Mesenchymal stem cell (in vitro differentiated cells and primary cell): ENCODE measurements around the gene DYNLT1.
"Not testable (repeated sequence)": the region's sequence is repeated elsewhere in the genome, so short reads cannot be mapped to it uniquely, and the experiment has no call there.

Experiments used
- DNase-seq: peaks from one replicate; pipeline ENCODE4 v3.0.0-alpha.2; 2013
- H2AFZ ChIP-seq: one replicate; pipeline ENCODE4 v1.6.1; 2013; ENCODE audit warnings: low read depth, mild to moderate bottlenecking, control low read depth, inconsistent platforms, low read length, moderate library complexity
- H2AK5ac ChIP-seq: 2 replicates; pipeline ENCODE4 v1.6.1; 2013; ENCODE audit warnings: low read length, moderate library complexity, mild to moderate bottlenecking, inconsistent platforms; ENCODE audit not compliant: severe bottlenecking
- H2BK120ac ChIP-seq: one replicate; pipeline ENCODE4 v1.6.1; 2013; ENCODE audit warnings: low read depth, mild to moderate bottlenecking, inconsistent platforms, low read length, moderate library complexity
- H2BK12ac ChIP-seq, 2 experiments: one replicate each; pipeline ENCODE4 v1.6.1; 2013; ENCODE audit warnings: inconsistent platforms in 2 of 2, low read length in 2 of 2, mild to moderate bottlenecking in 2 of 2, moderate library complexity in 2 of 2, control low read depth in 1 of 2
- H2BK15ac ChIP-seq: one replicate; pipeline ENCODE4 v1.6.1; 2013; ENCODE audit warnings: mild to moderate bottlenecking, low read depth, inconsistent platforms; ENCODE audit not compliant: poor library complexity, severe bottlenecking
- H2BK5ac ChIP-seq: 2 replicates; pipeline ENCODE4 v1.6.1; 2013; ENCODE audit warnings: low read depth, mild to moderate bottlenecking, low read length, control low read depth, inconsistent platforms; ENCODE audit not compliant: poor library complexity, severe bottlenecking
- H3K14ac ChIP-seq, 2 experiments: one replicate each; pipeline ENCODE4 v1.6.1; 2013; ENCODE audit warnings: inconsistent platforms in 2 of 2, low read length in 2 of 2, control low read depth in 1 of 2, mild to moderate bottlenecking in 1 of 2, moderate library complexity in 1 of 2
- H3K18ac ChIP-seq, 2 experiments: one replicate each; pipeline ENCODE4 v1.6.1; 2013; ENCODE audit warnings: inconsistent platforms in 2 of 2, low read length in 2 of 2, control low read depth in 1 of 2, low read depth in 1 of 2, mild to moderate bottlenecking in 1 of 2
- H3K23ac ChIP-seq, 2 experiments: one replicate each; pipeline ENCODE4 v1.6.1; 2013; ENCODE audit warnings: inconsistent platforms in 2 of 2, low read length in 2 of 2, mild to moderate bottlenecking in 2 of 2, moderate library complexity in 2 of 2, control low read depth in 1 of 2
- H3K27ac ChIP-seq: 2 replicates; pipeline ENCODE4 v1.5.1; 2013; ENCODE audit warnings: mild to moderate bottlenecking, moderate library complexity, low read length, control low read depth, inconsistent platforms; ENCODE audit not compliant: poor library complexity, severe bottlenecking
- H3K27me3 ChIP-seq, 2 experiments: 2 replicates each; pipeline versions ENCODE4 v1.6.1 to v1.7.0; 2013; ENCODE audit warnings: low read length in 2 of 2, mild to moderate bottlenecking in 2 of 2, moderate library complexity in 2 of 2, control low read depth in 1 of 2, inconsistent platforms in 1 of 2; ENCODE audit not compliant: control insufficient read depth in 1 of 2, insufficient read depth in 1 of 2
- H3K36me3 ChIP-seq, 2 experiments: 2 replicates each; pipeline versions ENCODE4 v1.6.1 to v1.7.0; 2013; ENCODE audit warnings: low read length in 2 of 2, control low read depth in 1 of 2, inconsistent platforms in 1 of 2, low read depth in 1 of 2, mild to moderate bottlenecking in 1 of 2; ENCODE audit not compliant: insufficient read depth in 2 of 2, control insufficient read depth in 1 of 2
- H3K4ac ChIP-seq, 2 experiments: one replicate each; pipeline ENCODE4 v1.6.1; 2013; ENCODE audit warnings: inconsistent platforms in 2 of 2, low read length in 2 of 2, mild to moderate bottlenecking in 2 of 2, moderate library complexity in 2 of 2, control low read depth in 1 of 2, low read depth in 1 of 2
- H3K4me1 ChIP-seq: 2 replicates; pipeline ENCODE4 v1.6.1; 2013; ENCODE audit warnings: low read depth, low read length, control low read depth; ENCODE audit not compliant: control insufficient read depth, insufficient read depth
- H3K4me2 ChIP-seq: 2 replicates; pipeline ENCODE4 v1.6.1; 2013; ENCODE audit warnings: low read length, mild to moderate bottlenecking, inconsistent platforms; ENCODE audit not compliant: poor library complexity, severe bottlenecking
- H3K4me3 ChIP-seq, 2 experiments: 2 replicates each; pipeline versions ENCODE4 v1.5.1 to v1.7.0; 2013; ENCODE audit warnings: low read length in 2 of 2, mild to moderate bottlenecking in 2 of 2, control low read depth in 1 of 2, low read depth in 1 of 2; ENCODE audit not compliant: insufficient read depth in 1 of 2
- H3K79me1 ChIP-seq: replicated peaks from 2 replicates; pipeline ENCODE4 v1.6.1; 2013; ENCODE audit warnings: mild to moderate bottlenecking, control low read depth, low read length, inconsistent platforms; ENCODE audit not compliant: poor library complexity, severe bottlenecking
- H3K9ac ChIP-seq: 2 replicates; pipeline ENCODE4 v1.7.0; 2013; ENCODE audit warnings: mild to moderate bottlenecking, low read length, moderate library complexity
- H3K9me3 ChIP-seq: 2 replicates; pipeline ENCODE4 v1.7.0; 2013; ENCODE audit warnings: mild to moderate bottlenecking, low read length; ENCODE audit not compliant: control insufficient read depth
- H4K8ac ChIP-seq: one replicate; pipeline ENCODE4 v1.6.1; 2013; ENCODE audit warnings: inconsistent platforms, mild to moderate bottlenecking, low read length, moderate library complexity
- H4K91ac ChIP-seq: one replicate; pipeline ENCODE4 v1.6.1; 2013; ENCODE audit warnings: mild to moderate bottlenecking, low read length, inconsistent platforms
- WGBS: methylation state at CpG from one replicate; pipeline ENCODE4 v1.1.7; 2013; ENCODE audit warnings: mixed read lengths; 5-methylcytosine and 5-hydroxymethylcytosine counted together

DYNLT1 gene

GRCh38 chr6:158680015-158680414 lies 35.5 kb upstream of the DYNLT1 start:
- WGBS, result 100% methylated on average over 2 of the region's 2 CpGs
- Histone ChIP-seq H2BK12ac (no peak overlapping the region), H3K36me3 (no peaks in the 10 kb centered on the region)

GRCh38 chr6:158677906-158678578 lies 33.5 kb upstream of the DYNLT1 start:
- Histone ChIP-seq H3K4me1 (no peaks in the 10 kb centered on the region), H3K23ac (no peak overlapping the region), H2AFZ (no peak overlapping the region), H3K36me3 (no peaks in the 10 kb centered on the region), H4K91ac (no peak overlapping the region), H3K27me3 (no peaks in the 10 kb centered on the region), H3K4me3 (no peak overlapping the region), H3K4ac (no peak overlapping the region), H2BK120ac (no peak overlapping the region), H4K8ac (no peak overlapping the region), H3K9me3 (no peaks in the 10 kb centered on the region), H3K9ac (no peak overlapping the region), H2AK5ac (no peak overlapping the region), H3K4me2 (no peak overlapping the region), H3K14ac (no peak overlapping the region), H3K18ac (no peak overlapping the region), H3K79me1 (no peaks in the 10 kb centered on the region), H3K27ac (no peak overlapping the region), H2BK15ac (no peak overlapping the region), H2BK12ac (no peak overlapping the region), H2BK5ac (no peak overlapping the region)
- no peak for DNase-seq
- WGBS, result 87% methylated on average over 10 of the region's 11 CpGs

More at GRCh38 chr6:158680015-158680414, 35.5 kb upstream of the DYNLT1 start:
- Histone ChIP-seq H2BK120ac (no peak overlapping the region), H3K23ac (no peak overlapping the region), H3K27ac (no peak overlapping the region), H3K4me1 (no peaks in the 10 kb centered on the region), H2BK15ac (no peak overlapping the region), H2BK5ac (no peak overlapping the region), H3K27me3 (no peaks in the 10 kb centered on the region), H4K91ac (no peak overlapping the region), H3K18ac (no peak overlapping the region), H3K9ac (no peak overlapping the region), H4K8ac (no peak overlapping the region), H3K4me2 (no peak overlapping the region), H3K14ac (peak overlapping the region in 1 of 2 experiments; percentile 55), H3K9me3 (no peaks in the 10 kb centered on the region), H3K79me1 (no peaks in the 10 kb centered on the region), H2AK5ac (no peak overlapping the region), H3K4ac (no peak overlapping the region), H3K4me3 (no peak overlapping the region), H2AFZ (no peak overlapping the region)
- DNase-seq, result no peak

- H4K8ac ChIP-seq, H2BK5ac ChIP-seq, H3K18ac ChIP-seq, H2BK15ac ChIP-seq, H3K9me3 ChIP-seq, H3K4ac ChIP-seq, H2AK5ac ChIP-seq, H4K91ac ChIP-seq, H3K14ac ChIP-seq, H3K9ac ChIP-seq, H3K79me1 ChIP-seq, H2BK12ac ChIP-seq, DNase-seq, H3K36me3 ChIP-seq, H3K4me1 ChIP-seq, H3K23ac ChIP-seq, H2BK120ac ChIP-seq, H3K4me2 ChIP-seq, H3K27ac ChIP-seq, H3K4me3 ChIP-seq, H2AFZ ChIP-seq, H3K27me3 ChIP-seq: not testable (repeated sequence)
- 80% methylated on average over 1 of the region's 3 CpGs for WGBS
These were observed 32.6 kb upstream of the DYNLT1 start for GRCh38 chr6:158677094-158677493.

- H2AFZ ChIP-seq, result no peak overlapping the region
- H3K23ac ChIP-seq, result no peak overlapping the region
- H3K9ac ChIP-seq, result no peak overlapping the region
- no peak overlapping the region for H3K14ac ChIP-seq
- H3K4me1 ChIP-seq, result no peaks in the 10 kb centered on the region
- H3K18ac ChIP-seq, result no peak overlapping the region
- H3K9me3 ChIP-seq, result no peaks in the 10 kb centered on the region
- no peaks in the 10 kb centered on the region for H3K36me3 ChIP-seq
- H4K91ac ChIP-seq, result no peak overlapping the region
- H2BK5ac ChIP-seq, result no peak overlapping the region
- no peaks in the 10 kb centered on the region for H3K27me3 ChIP-seq
- H2BK15ac ChIP-seq, result no peak overlapping the region
- no peaks in the 10 kb centered on the region for H3K79me1 ChIP-seq
- no peak overlapping the region for H2BK12ac ChIP-seq
- H3K4me3 ChIP-seq, result no peak overlapping the region
- H2AK5ac ChIP-seq, result no peak overlapping the region
- WGBS, result 92% methylated on average over 14 of the region's 14 CpGs
- no peak overlapping the region for H4K8ac ChIP-seq
- no peak overlapping the region for H3K4me2 ChIP-seq
- H3K4ac ChIP-seq, result no peak overlapping the region
- no peak for DNase-seq
- H3K27ac ChIP-seq, result no peak overlapping the region
- H2BK120ac ChIP-seq, result no peak overlapping the region
These were observed 30.0 kb upstream of the DYNLT1 start for GRCh38 chr6:158674342-158675131.
